ENCODE measurements around the gene RUNX2.
A peak's percentile ranks its signal among the peaks of the same experiment; 100 is the strongest.

Gene RUNX2

GRCh38 chr6:45377043-45377553, 49.0 kb downstream of the RUNX2 start:
- peak overlapping the region; percentile 73 for H2AFZ ChIP-seq (ENCODE audit: low read length, unreplicated experiment)
- no peaks in the 10 kb centered on the region for H3K36me3 ChIP-seq (ENCODE audit: insufficient read depth, low read length)
- H3K27ac ChIP-seq (ENCODE audit: low read depth, low read length), result peak overlapping the region; percentile 84
- peaks cover 11% of the 10 kb centered on the region for H3K4me1 ChIP-seq (ENCODE audit: control insufficient read depth, insufficient read depth, low read length, unreplicated experiment)
- H3K27me3 ChIP-seq (ENCODE audit: insufficient read depth, low read length), result no peaks in the 10 kb centered on the region
- peak overlapping the region; percentile 80 for H3K4me3 ChIP-seq (ENCODE audit: low read depth, low read length)
- H3K79me2 ChIP-seq (ENCODE audit: control insufficient read depth, insufficient read depth, low read length, unreplicated experiment), result peaks cover 12% of the 10 kb centered on the region

- peaks cover 11% of the 10 kb centered on the region for H3K4me1 ChIP-seq (ENCODE audit: control insufficient read depth, insufficient read depth, low read length, unreplicated experiment)
- H2AFZ ChIP-seq (ENCODE audit: low read length, unreplicated experiment), result peak within 1 kb of the TSS; percentile 73
- peak within 1 kb of the TSS; percentile 80 for H3K4me3 ChIP-seq (ENCODE audit: low read depth, low read length)
- H3K36me3 ChIP-seq (ENCODE audit: insufficient read depth, low read length), result no peaks in the 10 kb centered on the region
- peak within 1 kb of the TSS; percentile 84 for H3K27ac ChIP-seq (ENCODE audit: low read depth, low read length)
- H3K27me3 ChIP-seq (ENCODE audit: insufficient read depth, low read length), result no peaks in the 10 kb centered on the region
- H3K79me2 ChIP-seq (ENCODE audit: control insufficient read depth, insufficient read depth, low read length, unreplicated experiment), result peaks cover 12% of the 10 kb centered on the region
These were observed 49.6 kb downstream of the RUNX2 start, which contains the start of gene SUPT3H for GRCh38 chr6:45377554-45378333. TSS of gene SUPT3H (minus strand) at chr6:45377934.

GRCh38 chr6:45378334-45378926, 50.3 kb downstream of the RUNX2 start:
- peak overlapping the region; percentile 84 for H3K27ac ChIP-seq (ENCODE audit: low read depth, low read length)
- peaks cover 11% of the 10 kb centered on the region for H3K4me1 ChIP-seq (ENCODE audit: control insufficient read depth, insufficient read depth, low read length, unreplicated experiment)
- H3K79me2 ChIP-seq (ENCODE audit: control insufficient read depth, insufficient read depth, low read length, unreplicated experiment), result peaks cover 9% of the 10 kb centered on the region
- no peaks in the 10 kb centered on the region for H3K36me3 ChIP-seq (ENCODE audit: insufficient read depth, low read length)
- H2AFZ ChIP-seq (ENCODE audit: low read length, unreplicated experiment), result peak overlapping the region; percentile 41
- peak overlapping the region; percentile 80 for H3K4me3 ChIP-seq (ENCODE audit: low read depth, low read length)
- H3K27me3 ChIP-seq (ENCODE audit: insufficient read depth, low read length), result no peaks in the 10 kb centered on the region

GRCh38 chr6:45382391-45382790, 54.3 kb downstream of the RUNX2 start:
- Histone ChIP-seq H2AFZ (ENCODE audit: low read length, unreplicated experiment) (no peak overlapping the region), H3K4me3 (ENCODE audit: low read depth, low read length) (no peak overlapping the region), H3K27ac (ENCODE audit: low read depth, low read length) (no peak overlapping the region), H3K36me3 (ENCODE audit: insufficient read depth, low read length) (no peaks in the 10 kb centered on the region), H3K27me3 (ENCODE audit: insufficient read depth, low read length) (no peaks in the 10 kb centered on the region), H3K79me2 (ENCODE audit: control insufficient read depth, insufficient read depth, low read length, unreplicated experiment) (peaks cover 5% of the 10 kb centered on the region), H3K4me1 (ENCODE audit: control insufficient read depth, insufficient read depth, low read length, unreplicated experiment) (peaks cover 12% of the 10 kb centered on the region)

GRCh38 chr6:45386501-45386900, 58.4 kb downstream of the RUNX2 start:
- H3K27ac ChIP-seq (ENCODE audit: low read depth, low read length), result no peak overlapping the region
- H3K36me3 ChIP-seq (ENCODE audit: insufficient read depth, low read length), result no peaks in the 10 kb centered on the region
- no peaks in the 10 kb centered on the region for H3K27me3 ChIP-seq (ENCODE audit: insufficient read depth, low read length)
- no peak overlapping the region for H2AFZ ChIP-seq (ENCODE audit: low read length, unreplicated experiment)
- H3K4me1 ChIP-seq (ENCODE audit: control insufficient read depth, insufficient read depth, low read length, unreplicated experiment), result peaks cover 21% of the 10 kb centered on the region
- H3K79me2 ChIP-seq (ENCODE audit: control insufficient read depth, insufficient read depth, low read length, unreplicated experiment), result no peaks in the 10 kb centered on the region
- H3K4me3 ChIP-seq (ENCODE audit: low read depth, low read length), result no peak overlapping the region

- H3K36me3 ChIP-seq (ENCODE audit: insufficient read depth, low read length), result no peaks in the 10 kb centered on the region
- peaks cover 21% of the 10 kb centered on the region for H3K4me1 ChIP-seq (ENCODE audit: control insufficient read depth, insufficient read depth, low read length, unreplicated experiment)
These were observed 59.1 kb downstream of the RUNX2 start for GRCh38 chr6:45387236-45387635.

GRCh38 chr6:45388328-45388727, 60.2 kb downstream of the RUNX2 start:
- Histone ChIP-seq H3K27ac (ENCODE audit: low read depth, low read length) (no peak overlapping the region), H2AFZ (ENCODE audit: low read length, unreplicated experiment) (no peak overlapping the region), H3K4me1 (ENCODE audit: control insufficient read depth, insufficient read depth, low read length, unreplicated experiment) (peaks cover 21% of the 10 kb centered on the region), H3K79me2 (ENCODE audit: control insufficient read depth, insufficient read depth, low read length, unreplicated experiment) (no peaks in the 10 kb centered on the region), H3K27me3 (ENCODE audit: insufficient read depth, low read length) (no peaks in the 10 kb centered on the region), H3K36me3 (ENCODE audit: insufficient read depth, low read length) (no peaks in the 10 kb centered on the region), H3K4me3 (ENCODE audit: low read depth, low read length) (no peak overlapping the region)

More at GRCh38 chr6:45387236-45387635, 59.1 kb downstream of the RUNX2 start:
- Histone ChIP-seq H3K27ac (ENCODE audit: low read depth, low read length) (peak overlapping the region; percentile 16; the same call in 1 of the 2 replicates), H3K79me2 (ENCODE audit: control insufficient read depth, insufficient read depth, low read length, unreplicated experiment) (no peaks in the 10 kb centered on the region), H3K4me3 (ENCODE audit: low read depth, low read length) (no peak overlapping the region), H3K27me3 (ENCODE audit: insufficient read depth, low read length) (no peaks in the 10 kb centered on the region), H2AFZ (ENCODE audit: low read length, unreplicated experiment) (no peak overlapping the region)

- Histone ChIP-seq H3K27ac (ENCODE audit: low read depth, low read length) (no peak overlapping the region), H3K27me3 (ENCODE audit: insufficient read depth, low read length) (no peaks in the 10 kb centered on the region), H3K36me3 (ENCODE audit: insufficient read depth, low read length) (no peaks in the 10 kb centered on the region), H3K4me3 (ENCODE audit: low read depth, low read length) (no peak overlapping the region), H2AFZ (ENCODE audit: low read length, unreplicated experiment) (no peak overlapping the region), H3K79me2 (ENCODE audit: control insufficient read depth, insufficient read depth, low read length, unreplicated experiment) (no peaks in the 10 kb centered on the region), H3K4me1 (ENCODE audit: control insufficient read depth, insufficient read depth, low read length, unreplicated experiment) (no peaks in the 10 kb centered on the region)
These were observed 66.5 kb downstream of the RUNX2 start for GRCh38 chr6:45394586-45395095.

- Histone ChIP-seq H3K79me2 (ENCODE audit: control insufficient read depth, insufficient read depth, low read length, unreplicated experiment) (no peaks in the 10 kb centered on the region), H3K4me3 (ENCODE audit: low read depth, low read length) (no peak overlapping the region), H2AFZ (ENCODE audit: low read length, unreplicated experiment) (no peak overlapping the region), H3K4me1 (ENCODE audit: control insufficient read depth, insufficient read depth, low read length, unreplicated experiment) (no peaks in the 10 kb centered on the region), H3K27ac (ENCODE audit: low read depth, low read length) (no peak overlapping the region), H3K27me3 (ENCODE audit: insufficient read depth, low read length) (no peaks in the 10 kb centered on the region), H3K36me3 (ENCODE audit: insufficient read depth, low read length) (no peaks in the 10 kb centered on the region)
These were observed 70.1 kb downstream of the RUNX2 start for GRCh38 chr6:45398075-45398813.

- Histone ChIP-seq H3K36me3 (ENCODE audit: insufficient read depth, low read length) (no peaks in the 10 kb centered on the region), H3K4me3 (ENCODE audit: low read depth, low read length) (no peak overlapping the region), H2AFZ (ENCODE audit: low read length, unreplicated experiment) (no peak overlapping the region), H3K27me3 (ENCODE audit: insufficient read depth, low read length) (no peaks in the 10 kb centered on the region), H3K27ac (ENCODE audit: low read depth, low read length) (no peak overlapping the region), H3K79me2 (ENCODE audit: control insufficient read depth, insufficient read depth, low read length, unreplicated experiment) (no peaks in the 10 kb centered on the region), H3K4me1 (ENCODE audit: control insufficient read depth, insufficient read depth, low read length, unreplicated experiment) (no peaks in the 10 kb centered on the region)
These were observed 71.9 kb downstream of the RUNX2 start for GRCh38 chr6:45400021-45400420.
